GM19463 (cell line): ENCODE data around the gene EPHA1.
"Not testable (repeated sequence)": the region's sequence is repeated elsewhere in the genome, so short reads cannot be mapped to it uniquely, and the experiment has no call there.

Source experiments
- ATAC-seq: cut with Tn5 transposase; IDR thresholded peaks from one replicate; pipeline ENCODE4 v1.9.1; 2021; ENCODE audit warnings: mild to moderate bottlenecking, moderate library complexity; ENCODE audit not compliant: unreplicated experiment

The EPHA1 gene

GRCh38 chr7:143406002-143406357 lies 2.7 kb downstream of the EPHA1 start:
- no peak for ATAC-seq

- ATAC-seq: no peak
Observed at GRCh38 chr7:143405173-143406001, 3.3 kb downstream of the EPHA1 start.

- ATAC-seq: not testable (repeated sequence)
Observed at GRCh38 chr7:143402233-143402632, 6.4 kb downstream of the EPHA1 start.

GRCh38 chr7:143401265-143401664 lies 7.4 kb downstream of the EPHA1 start:
- ATAC-seq: no peak

- no peak for ATAC-seq
Observed at GRCh38 chr7:143399642-143400041, 9.0 kb downstream of the EPHA1 start.

- no peak for ATAC-seq
Observed at GRCh38 chr7:143399151-143399550, 9.5 kb downstream of the EPHA1 start.

GRCh38 chr7:143398616-143399015 lies 10.0 kb downstream of the EPHA1 start:
- no peak for ATAC-seq

GRCh38 chr7:143397710-143398530 lies 10.7 kb downstream of the EPHA1 start:
- ATAC-seq: no peak

GRCh38 chr7:143396625-143397556 lies 11.8 kb downstream of the EPHA1 start:
- no peak for ATAC-seq

- ATAC-seq: no peak
Observed at GRCh38 chr7:143396182-143396581, 12.5 kb downstream of the EPHA1 start.

- ATAC-seq: no peak
Observed at GRCh38 chr7:143395187-143396149, 13.2 kb downstream of the EPHA1 start.

GRCh38 chr7:143394777-143395176 lies 13.9 kb downstream of the EPHA1 start:
- ATAC-seq: no peak

- ATAC-seq: no peak
Observed at GRCh38 chr7:143394068-143394467, 14.6 kb downstream of the EPHA1 start.

- ATAC-seq: no peak
Observed at GRCh38 chr7:143393267-143394041, 15.2 kb downstream of the EPHA1 start.

GRCh38 chr7:143392875-143393266 lies 15.8 kb downstream of the EPHA1 start:
- no peak for ATAC-seq

- not testable (repeated sequence) for ATAC-seq
Observed at GRCh38 chr7:143392427-143392826, 16.2 kb downstream of the EPHA1 start.

GRCh38 chr7:143391462-143392404 lies 16.9 kb downstream of the EPHA1 start:
- no peak for ATAC-seq

GRCh38 chr7:143390773-143391317 lies 17.8 kb downstream of the EPHA1 start:
- ATAC-seq: no peak
